AG10803 (cell line): Measurements from ENCODE around the gene TBC1D22A.

Experiments
- DNase-seq: peaks from one replicate; pipeline ENCODE4 v3.0.0; 2010; ENCODE audit warnings: low read depth
- H3K4me3 ChIP-seq: 2 replicates; pipeline ENCODE4 v1.5.1; 2011; ENCODE audit warnings: mild to moderate bottlenecking, low read length, control low read depth
- TF ChIP-seq, protein P1 (sequence below): conservative IDR thresholded peaks from 2 replicates; pipeline ENCODE4 v1.5.1; 2011; ENCODE audit warnings: mild to moderate bottlenecking, low read length, control low read depth, inconsistent platforms

TBC1D22A gene

DNA sequence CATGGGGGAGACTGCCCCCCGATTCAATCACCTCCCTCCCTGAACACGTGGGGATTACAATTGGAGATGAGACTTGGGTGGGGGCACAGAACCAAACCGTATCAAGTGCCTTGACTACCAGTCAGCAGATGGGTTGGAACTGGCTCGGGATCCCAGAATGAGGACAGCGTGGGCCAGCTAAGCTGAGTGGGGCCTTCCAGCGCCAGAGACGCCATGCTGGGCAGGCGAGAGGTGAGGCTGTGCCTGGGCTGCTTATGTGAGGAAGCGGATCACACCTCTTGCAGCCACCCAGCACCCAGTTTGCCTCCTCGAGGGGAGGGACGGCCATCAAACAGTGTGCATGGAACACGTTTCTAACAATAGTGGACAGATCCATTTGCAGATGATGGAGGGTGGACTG lies 195.1 kb downstream of the TBC1D22A start:
- no peak for DNase-seq
- TF ChIP-seq, protein P1, sequence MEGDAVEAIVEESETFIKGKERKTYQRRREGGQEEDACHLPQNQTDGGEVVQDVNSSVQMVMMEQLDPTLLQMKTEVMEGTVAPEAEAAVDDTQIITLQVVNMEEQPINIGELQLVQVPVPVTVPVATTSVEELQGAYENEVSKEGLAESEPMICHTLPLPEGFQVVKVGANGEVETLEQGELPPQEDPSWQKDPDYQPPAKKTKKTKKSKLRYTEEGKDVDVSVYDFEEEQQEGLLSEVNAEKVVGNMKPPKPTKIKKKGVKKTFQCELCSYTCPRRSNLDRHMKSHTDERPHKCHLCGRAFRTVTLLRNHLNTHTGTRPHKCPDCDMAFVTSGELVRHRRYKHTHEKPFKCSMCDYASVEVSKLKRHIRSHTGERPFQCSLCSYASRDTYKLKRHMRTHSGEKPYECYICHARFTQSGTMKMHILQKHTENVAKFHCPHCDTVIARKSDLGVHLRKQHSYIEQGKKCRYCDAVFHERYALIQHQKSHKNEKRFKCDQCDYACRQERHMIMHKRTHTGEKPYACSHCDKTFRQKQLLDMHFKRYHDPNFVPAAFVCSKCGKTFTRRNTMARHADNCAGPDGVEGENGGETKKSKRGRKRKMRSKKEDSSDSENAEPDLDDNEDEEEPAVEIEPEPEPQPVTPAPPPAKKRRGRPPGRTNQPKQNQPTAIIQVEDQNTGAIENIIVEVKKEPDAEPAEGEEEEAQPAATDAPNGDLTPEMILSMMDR: no peak
- no peak overlapping the region for H3K4me3 ChIP-seq

DNA sequence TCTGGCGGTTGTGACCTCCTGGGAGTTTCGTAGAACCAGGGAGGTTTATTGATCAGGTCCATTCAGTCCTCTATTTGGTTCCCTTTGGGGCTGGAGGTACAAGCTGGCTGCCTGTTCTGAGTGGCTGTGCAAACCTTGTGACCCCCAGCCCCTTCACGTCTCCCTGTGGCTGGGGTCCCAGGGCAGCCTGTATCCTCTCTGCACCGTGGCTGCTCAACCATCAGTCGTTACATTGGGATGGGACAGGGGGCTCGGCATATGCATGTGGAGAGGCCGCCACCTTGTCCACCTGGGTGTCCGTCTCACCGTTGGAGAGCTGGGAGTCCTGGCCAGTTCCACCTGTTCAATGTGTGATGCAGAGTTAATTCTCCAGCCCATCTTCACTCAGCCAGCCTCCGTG lies 195.7 kb downstream of the TBC1D22A start:
- TF ChIP-seq, protein P1: no peak
- no peak overlapping the region for H3K4me3 ChIP-seq
- no peak for DNase-seq

DNA sequence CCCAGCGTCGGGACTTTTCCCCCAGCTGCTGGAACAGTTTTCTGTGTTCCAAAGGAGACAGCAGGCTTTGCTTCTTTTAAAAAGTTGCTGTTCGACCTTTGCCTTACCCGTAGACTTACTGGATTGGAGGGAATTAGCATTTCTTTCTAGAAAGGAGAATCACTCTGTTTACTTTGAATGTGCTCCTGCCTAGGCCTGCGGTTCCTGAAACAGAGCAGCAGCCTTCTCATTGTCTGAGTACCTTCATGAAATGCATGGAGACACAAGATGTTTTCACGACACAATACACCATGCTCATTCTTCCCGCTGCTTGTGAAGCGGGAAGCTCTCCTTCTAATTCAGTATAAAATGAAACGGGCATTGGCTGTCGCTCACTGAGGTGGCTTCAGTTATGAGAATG lies 196.2 kb downstream of the TBC1D22A start:
- H3K4me3 ChIP-seq: no peak overlapping the region
- TF ChIP-seq, protein P1: no peak
- DNase-seq: no peak

DNA sequence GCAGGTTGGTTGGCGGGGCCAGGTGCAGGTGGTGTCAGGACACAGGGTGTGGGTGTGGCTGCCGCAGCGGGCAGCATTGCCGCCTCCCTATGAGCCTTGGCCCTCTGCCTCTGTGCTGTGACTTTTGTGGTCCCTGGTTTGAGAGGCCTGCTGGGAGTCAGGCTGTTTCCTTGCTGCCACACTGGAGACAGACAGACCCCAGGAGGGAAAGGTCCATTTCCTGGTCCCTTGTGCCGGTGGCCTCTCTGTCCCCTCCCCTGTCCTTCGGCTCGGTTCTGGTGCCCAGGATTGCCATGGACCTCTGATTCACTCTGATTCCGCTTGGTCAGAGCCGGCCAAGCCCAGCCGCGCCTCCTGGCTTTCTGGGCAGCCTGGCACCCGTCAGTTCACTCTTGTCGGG lies 196.9 kb downstream of the TBC1D22A start:
- TF ChIP-seq, protein P1: no peak
- no peak overlapping the region for H3K4me3 ChIP-seq
- DNase-seq: no peak

DNA sequence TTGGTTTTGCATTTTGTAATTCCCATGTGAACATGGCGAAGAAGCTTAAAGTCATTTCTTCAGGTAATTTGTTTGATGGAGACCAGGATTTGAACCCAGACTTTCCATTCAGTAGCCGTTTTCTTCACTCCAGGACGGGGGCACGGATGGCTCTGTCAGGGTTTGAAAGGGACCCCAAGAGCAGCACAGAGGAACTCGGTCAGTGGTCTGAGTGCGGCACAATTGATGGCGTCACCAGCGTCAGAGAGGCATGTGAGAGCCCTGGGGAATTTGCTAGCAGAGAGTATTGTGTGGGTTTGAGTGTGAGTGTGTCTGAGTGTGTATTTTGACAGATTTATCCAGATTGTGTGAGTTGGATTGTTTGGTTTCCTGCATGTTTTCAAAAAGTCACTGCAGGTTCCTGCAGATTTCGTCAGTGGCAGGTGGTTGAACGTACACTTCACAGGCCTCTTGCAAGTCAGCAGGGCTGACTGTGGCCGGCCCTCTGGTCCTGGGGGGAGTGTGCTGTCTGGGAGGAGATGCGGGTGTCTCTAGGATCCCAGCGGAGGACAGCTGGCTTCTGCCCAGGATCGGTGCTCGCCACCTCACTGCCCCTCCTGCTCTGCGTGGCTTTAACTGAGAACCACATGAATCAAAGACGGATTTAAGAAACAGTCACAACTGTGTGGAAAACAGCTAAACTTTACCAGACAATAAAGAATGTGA lies 199.3 kb downstream of the TBC1D22A start:
- TF ChIP-seq, protein P1: no peak
- no peak for DNase-seq
- H3K4me3 ChIP-seq: no peak overlapping the region

DNA sequence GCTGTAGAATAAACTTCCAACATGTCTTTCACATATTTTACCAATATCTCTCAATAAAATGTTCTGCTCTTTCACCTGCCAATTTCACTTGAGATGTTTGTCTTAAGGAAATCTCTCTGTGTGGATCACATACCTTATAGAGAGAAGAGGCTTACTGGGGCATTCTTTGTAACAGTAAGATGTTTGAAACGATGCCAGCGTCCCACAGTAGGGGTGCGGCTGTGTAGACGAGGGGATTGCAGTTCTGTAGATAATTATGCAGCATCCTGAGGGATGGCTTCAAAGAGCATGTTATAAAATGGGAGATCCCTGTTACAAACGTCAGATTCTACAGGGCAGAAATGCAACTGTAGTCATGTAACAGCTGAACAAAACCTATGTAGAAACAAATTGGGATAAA lies 200.0 kb downstream of the TBC1D22A start:
- no peak for DNase-seq
- H3K4me3 ChIP-seq: no peak overlapping the region
- TF ChIP-seq, protein P1: no peak
